Renal pelvis (tissue), 4 donors: ENCODE data around the gene UPF3A. TPM values are rescaled to one million over a fixed set of nuclear protein-coding genes. Genes with fewer than 3 reads are reported as not detected.
"Not testable (repeated sequence)": the region's sequence is repeated elsewhere in the genome, so short reads cannot be mapped to it uniquely, and the experiment has no call there.

ENCODE experiments used
- DNase-seq: peaks from one replicate; pipeline ENCODE4 v3.0.0-alpha.2; 2013
- polyA plus RNA-seq, 3 donors: library from polyadenylated mRNA; unstranded; fragments of 120-200 nt; gene quantifications; one replicate each; pipeline ENCODE4 v1.2.1, GENCODE V29; 2013; ENCODE audit not compliant: insufficient read length in 3 of 3

The UPF3A gene
- polyA plus RNA-seq, 3 donors, result 94.7 to 171 (median 150) TPM

DNA sequence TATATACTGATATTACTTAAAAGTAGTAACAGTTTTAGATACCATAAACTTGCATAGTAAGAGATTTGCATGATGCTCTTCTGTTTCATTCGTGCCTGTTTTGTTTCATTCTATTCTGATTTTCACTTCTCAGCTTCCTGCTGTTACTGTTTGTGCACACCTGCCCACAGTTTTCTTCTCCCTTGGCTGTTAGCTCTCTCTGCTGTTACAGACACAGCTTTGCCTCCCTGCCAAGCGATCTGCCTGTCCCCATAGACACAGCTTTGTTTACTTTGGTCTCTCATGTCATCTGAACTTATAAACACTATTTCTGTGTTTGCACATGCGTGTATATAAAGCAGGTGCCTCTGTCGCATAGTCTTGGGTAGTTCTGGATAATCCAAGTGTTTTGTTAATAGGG lies 21.4 kb upstream of the UPF3A start:
- no peak for DNase-seq

DNA sequence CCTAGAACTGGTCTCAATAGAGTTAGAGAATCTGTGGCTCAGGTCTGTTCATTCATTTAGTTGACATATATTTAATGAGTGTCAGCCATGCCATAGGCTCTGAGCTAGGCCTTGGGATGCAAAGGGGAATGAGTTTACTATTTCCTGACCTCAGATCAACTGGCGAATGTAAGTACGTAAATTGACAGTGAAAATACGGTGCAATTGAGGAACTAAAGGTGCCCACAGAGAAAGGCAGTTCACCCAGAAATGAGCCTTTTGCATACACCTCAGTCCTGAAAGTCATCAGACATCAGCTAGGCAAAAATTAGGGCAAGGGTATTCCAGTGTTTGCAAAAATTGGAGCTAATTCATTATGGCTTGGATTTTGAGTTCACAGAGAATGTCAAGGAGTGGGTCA lies 20.6 kb upstream of the UPF3A start:
- no peak for DNase-seq

DNA sequence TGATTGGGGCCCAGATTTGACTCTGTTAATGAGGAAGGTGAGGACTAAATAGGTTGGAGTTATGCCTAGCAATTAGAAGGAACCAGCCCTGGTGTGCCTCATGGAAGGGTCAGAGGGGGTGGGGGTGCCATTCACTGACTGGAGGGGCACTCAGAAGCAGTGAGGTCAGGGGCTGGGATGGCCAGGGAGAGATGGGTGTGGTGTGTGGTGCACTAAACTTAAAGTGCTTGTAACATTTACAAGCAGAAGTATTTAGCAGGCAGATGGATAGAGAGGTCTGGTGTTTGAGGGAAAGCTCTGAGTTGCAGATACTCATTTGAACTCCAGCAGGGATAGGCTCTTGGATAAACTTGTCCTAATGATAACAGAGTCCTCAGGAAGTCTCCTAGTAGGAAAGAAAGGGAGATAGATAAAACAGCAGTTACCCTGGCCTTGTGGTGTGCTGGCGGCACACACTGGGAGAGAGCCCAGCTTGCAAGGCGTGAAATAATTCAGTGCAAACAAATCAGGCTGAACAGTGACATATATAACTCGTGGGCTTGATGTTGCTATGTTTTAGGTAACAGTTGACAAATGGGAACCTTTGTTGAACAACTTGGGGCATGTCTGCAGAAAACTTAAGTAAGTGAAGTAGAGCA lies 20.0 kb upstream of the UPF3A start:
- DNase-seq, result no peak

DNA sequence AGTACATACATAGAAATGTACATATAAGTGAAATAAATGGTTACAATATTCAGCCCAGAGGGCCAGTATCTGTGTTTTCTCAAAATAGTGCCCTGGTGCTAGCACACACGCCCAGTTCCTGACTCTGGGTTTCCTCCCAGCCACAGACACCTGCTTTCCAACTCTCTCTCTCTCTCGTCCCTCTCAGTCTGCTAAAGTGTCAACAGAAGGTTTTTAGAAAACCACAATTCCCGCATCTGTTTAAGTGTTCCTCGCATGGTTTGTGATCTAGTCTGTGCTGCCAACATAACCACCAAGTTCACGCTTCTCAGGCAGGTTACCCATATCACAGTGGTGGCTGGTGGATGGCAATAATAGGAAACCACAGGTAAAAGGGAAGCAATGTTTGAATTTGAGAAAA lies 17.8 kb upstream of the UPF3A start:
- DNase-seq, result no peak

DNA sequence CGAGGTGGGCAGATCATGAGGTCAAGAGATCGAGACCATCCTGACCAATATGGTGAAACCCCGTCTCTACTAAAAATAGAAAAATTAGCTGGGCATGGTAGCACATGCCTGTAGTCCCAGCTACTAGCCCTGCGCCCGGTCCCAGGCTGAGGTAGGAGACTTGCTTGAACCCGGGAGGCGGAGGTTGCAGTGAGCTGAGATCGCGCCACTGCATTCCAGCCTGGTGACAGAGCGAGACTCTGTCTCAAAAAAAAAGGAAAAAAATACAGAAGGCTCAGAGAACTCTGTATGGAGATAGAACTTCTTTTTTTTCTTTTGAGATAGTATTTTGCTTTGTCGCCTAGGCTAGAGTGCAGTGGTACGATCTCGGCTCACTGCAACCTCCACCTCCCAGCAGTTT lies 17.1 kb upstream of the UPF3A start:
- DNase-seq, result not testable (repeated sequence)

DNA sequence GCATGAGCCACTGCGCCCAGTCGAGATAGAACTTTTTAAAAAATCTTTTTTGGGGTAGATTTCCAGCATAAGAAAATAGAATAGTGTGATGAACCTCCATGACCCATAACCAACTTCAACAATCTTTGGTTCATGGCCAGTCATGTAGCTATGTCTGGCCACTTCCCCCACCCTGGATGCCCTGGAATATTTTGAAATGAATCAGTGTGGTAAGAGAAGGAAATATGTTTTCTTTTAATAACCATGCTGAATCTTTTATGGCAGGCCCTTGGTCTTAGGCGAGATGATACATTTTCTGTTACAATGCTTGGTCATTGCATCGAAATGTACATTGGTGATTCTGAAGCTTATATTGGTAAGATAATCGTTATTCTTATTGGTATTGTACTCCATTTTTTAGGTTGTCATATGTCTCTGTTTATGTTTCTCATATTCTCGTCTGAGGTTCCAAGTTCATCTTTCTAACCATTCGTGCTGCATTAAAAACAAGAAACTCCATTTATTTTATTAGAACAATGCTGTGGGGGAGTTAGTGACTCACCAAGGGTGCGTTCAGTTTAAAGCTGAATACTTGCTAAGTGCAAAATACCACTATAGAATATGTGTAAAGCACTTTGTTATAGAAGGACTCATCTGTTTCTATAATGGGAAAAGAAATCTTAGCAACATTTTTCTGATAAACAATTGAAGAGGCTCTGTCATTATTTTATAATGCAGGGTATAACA lies 16.4 kb upstream of the UPF3A start:
- DNase-seq, result no peak

DNA sequence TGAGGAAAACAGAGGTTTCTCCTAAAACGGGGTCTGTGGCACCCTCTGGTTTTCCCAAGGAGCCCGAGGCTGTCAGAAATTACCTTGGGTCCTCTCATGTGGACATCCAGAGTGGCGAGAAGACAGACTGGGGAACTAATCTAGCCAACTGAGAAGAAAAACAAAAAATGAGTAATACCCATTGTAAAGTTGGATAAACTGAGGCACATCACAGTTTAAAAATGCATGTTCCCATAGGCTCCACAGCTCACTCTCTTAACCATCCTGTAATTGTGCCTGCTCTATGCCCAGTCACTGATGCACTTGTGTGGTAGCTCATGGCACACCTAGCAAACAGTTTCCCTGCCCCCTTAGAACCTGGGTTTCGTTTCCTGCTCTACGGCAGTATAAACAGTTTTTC lies 15.2 kb upstream of the UPF3A start:
- no peak for DNase-seq

DNA sequence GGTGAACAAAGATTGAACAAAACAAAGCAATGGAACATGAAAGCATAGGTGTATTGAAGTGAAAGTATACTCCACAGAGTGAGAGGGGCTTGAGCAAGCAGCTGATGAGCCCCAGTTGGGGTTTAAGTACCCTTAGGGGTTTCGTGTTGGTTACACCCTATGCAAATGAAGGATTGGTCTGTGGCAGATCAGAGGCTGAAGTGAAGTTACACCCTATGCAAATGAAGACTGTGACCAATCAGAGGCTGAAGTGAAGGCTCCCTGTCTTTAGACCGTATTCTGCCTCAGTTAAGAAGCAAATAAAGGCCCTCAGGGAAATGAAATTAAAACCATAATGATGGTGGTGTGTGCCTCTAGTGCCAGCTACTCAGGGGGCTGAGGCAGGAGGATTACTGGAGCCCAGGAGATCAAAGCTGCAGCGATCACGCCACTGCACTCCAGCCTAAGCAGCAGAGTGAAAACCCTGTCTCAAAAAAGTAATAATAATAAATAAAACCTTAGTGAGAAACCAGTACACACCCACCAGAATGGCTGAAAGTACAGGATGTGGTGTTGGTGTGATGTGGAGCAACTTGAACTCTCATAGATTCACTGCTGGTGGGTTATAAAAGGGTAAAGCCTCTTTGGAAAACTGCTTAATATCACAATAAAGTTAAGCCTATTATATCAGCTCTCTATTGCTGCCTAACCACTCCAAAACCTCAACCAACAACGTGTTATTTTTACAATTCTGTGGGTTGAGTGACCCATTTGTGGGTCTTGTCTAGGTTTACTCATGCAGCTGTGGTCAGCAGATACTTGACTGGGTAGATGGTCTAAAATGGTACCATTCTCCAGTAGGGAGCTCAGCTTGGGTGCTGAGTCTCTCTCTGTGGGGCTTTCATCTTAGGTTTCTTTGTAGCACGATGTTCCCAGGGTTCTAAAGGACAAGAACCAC lies 12.8 kb upstream of the UPF3A start:
- no peak for DNase-seq

DNA sequence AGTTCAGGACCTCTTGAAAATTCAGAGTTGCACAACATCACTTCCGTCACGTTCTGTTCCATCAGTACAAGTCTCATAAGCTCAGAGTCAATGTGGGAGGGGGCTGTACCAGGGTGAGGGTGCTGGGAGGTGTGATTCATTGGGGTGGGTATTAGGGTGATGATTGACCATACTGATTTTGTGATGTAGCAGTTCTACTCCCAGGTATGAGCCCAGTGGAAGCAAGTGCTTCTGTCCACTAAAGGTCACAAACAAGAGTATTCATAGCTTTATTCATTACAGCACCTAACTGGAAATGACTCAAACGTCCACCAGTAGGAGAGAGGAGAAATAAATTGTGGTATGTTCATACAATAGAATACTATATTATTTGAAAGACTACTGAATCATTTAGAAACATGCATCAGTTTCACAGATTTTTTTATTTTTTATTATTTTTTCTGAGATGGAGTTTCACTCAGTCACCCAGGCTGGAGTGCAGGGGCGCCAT lies 12.1 kb upstream of the UPF3A start:
- no peak for DNase-seq

DNA sequence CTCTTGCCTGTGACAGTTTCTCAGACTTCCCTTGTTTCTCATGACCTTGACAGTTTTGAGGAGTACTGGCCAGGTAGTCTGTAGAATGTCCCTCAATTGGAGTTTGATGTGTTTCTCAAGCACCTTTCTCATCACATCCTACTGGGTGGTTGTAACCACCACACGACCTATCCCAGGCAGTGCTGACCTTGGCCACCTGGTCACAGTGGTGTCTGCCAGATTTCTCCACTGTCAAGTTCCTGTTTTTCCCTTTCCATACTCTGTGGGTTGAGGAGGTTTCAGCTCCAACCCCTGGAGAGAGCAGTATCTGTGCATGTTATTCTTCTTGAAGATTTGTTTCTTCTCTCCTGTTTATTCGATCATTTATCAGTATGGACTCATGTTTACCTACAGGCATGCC lies 8.4 kb upstream of the UPF3A start:
- DNase-seq, result no peak

DNA sequence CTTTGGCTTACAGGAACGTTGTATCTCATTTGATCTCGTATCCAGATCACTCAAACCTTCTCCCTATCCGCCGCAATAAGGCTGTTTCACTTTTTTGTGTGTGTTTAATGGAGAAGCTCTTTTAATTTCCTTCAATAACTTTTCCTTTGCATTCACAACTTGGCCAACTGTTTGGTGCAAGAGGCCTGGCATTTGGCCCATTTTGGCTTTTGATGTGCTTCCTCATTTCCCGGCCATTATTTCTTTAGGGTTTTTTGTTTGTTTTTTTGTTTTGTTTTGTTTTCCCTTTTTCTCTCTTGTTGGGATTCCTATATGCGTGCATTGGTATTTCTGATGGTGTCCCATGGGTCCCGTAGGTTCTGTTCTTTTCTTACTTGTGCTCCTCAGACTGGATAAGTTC lies 6.1 kb upstream of the UPF3A start:
- DNase-seq, result no peak

DNA sequence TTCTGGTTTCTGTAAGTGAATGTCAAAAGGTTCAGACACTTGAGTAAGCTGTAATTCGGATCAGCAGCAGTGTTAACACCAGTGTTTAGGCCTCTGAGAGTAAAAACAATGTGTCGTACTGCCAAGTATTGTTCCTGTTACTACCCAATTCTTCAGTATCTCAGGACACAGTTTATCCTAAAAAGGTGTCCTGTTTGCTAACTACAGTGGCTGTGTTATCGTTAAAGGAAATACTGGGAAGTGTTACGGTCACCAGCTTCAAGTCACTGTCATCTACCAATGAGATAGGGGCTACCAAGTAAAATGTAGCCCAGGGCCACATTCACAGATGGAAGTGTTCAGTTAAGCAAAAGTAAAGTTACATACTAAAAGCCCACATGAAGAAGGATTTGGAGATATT lies 2.3 kb upstream of the UPF3A start:
- DNase-seq, result no peak

DNA sequence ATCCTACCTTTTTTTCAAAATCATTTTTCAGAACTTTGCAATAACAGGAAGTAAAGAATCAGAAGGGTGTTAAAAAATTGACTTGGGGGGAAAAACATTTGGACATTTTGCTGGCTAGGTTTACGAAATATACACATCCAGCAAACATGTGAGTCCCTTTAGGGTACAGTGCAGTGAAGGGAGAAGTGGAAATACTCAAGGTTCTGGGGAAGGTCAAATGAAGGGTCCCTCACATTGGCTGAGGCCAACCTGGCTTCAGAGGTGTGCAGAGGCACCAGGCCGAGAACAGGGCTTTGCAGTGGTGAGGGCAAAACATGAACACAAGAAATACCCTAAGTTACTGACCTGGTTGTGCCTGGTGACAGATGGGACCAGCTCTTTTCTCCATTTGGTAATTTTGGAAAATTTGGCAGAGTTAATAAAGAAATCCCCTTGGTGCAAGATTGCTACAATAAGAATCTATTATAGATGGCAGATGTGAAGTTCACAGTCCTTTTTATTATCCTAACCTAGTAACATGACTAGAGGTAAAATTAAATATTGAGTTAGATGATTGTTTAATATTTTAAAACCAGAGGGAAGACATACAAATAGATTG lies 1.5 kb upstream of the UPF3A start:
- DNase-seq, result no peak

DNA sequence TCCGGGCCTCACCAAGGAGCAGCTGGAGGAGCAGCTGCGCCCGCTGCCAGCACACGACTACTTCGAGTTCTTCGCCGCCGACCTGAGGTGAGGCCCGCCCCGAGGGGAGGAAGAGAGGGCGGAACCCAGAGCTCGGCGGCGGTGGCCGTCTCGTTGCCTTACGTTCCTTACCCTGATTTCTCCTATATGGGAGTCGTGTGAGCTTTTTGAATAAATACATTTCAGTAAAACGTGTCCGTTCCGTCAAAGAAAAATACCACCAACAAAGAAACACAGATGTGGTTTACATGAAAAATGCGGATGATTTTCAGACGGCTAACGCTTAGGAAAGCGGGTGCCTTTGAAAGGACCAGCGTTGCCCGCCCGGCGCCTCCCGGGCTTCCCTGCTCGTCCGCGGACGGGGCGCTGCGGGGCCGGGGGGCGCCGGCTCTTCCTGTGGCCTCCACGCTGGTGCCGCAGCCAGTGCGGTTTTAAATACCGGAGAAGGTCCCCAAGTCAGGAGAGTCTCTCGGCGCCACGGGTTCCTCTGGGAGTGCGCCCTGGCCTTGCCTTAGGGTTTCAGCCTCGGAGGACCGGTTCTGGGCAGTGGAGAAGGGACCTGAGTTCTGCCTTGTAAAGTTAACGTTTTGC lies 755 bp downstream of the UPF3A start:
- DNase-seq, result peak; percentile 74

DNA sequence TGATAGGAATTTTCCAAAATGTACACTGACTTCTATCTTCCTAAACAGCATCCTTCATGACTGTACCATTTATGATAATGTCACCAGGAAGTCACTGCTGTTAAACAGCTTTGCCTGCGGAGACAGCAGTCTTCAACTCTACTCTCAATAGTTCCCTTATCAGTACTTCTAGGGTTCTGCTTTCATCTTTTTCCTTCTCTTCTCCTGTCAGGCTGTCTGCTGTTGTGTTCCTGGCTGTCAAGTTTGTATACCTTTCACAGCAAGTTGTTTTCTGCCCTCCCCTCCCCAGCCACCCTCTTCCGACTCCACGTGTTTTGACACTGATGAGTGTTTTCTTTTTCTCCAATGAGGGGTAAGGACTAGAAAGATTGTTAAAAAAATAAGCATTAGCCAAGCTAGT lies 2.2 kb downstream of the UPF3A start:
- DNase-seq, result no peak

DNA sequence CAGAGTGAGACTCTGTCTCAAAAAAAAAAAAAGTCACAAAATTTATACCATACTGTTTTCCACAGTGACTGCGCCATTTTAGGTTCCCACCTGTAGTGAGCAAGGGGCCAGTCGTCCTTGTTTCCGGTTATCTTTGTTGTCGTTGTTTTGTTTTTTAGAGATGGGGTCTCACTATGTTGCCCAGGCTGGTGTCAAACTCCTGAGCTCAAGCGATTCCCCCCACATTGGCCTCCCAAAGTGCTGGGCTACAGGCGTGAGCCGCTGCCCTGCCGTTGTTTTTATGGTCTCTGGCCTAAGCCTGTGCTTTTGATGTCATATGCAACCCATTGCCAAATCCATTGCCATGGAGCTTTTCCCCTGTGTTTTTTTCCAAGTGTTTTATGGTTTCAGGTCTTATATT lies 3.3 kb downstream of the UPF3A start:
- no peak for DNase-seq

DNA sequence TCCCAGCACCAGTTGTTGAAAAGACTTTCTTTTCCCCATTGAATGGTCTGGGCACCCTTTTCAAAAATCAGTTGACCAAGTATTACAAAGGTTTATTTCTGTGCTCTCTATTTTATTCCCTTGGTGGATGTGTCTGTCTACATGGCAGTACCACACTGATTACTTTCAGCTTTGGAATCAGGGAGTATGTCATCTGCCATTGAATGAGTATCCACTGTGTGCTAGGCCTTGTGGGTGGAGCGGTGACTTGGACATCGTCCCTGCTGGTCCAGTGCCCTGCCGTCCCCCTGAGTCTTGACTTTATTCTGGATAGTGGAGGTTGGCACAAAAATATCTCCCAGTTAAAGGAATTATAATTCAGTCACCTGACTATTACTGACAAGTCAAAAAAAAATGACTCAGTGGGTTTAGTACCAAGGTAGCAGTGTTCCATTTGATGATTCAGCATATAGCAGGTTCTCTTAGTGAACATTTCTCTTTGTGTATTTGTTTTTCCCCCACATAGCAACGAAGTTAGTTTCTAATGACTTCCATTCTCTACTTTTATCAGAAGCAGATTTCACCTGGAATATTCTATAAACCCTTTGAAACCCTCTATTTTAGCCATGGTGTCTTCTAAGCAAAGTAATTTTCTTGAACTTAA lies 3.9 kb downstream of the UPF3A start:
- DNase-seq, result no peak

DNA sequence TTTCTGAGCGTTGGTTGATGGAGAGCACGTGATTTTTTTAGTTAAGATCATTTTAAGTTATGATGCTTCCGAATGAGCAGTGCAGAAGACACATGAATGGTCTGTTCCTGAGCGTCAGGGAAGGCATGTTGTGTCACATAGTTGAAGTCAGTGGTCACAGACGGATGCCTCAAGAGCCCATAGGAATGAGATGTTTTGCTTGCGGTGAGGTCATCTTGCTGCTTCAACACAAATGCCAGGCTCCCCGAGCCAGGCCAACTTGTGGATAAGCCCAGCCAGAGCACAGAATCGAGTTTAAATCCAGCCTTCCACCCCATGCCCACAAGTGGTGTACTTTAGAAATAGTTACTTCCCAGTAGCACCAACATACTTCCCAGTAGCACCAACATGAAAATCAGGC lies 5.4 kb downstream of the UPF3A start:
- no peak for DNase-seq

DNA sequence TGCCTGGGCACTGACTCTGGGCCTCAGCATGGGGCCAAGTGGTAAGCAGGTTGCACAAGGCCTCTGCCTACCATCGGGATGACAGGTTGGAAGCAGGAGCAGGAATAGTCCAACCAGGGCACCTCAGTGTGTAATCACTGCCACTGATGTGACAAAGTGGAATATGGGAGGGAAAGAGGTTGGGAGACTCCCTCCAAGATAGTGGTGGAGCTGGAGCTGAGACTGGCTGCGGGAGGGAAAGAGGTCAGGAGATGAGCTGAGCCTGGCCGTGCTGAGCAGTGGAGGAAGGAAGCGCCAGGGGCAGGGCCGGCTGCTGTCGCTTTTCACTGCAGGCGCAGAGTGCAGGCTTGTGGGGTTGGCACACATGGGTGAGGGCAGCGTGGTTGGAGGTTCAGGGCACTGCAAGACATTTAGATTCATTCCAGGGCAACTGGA lies 6.8 kb downstream of the UPF3A start:
- no peak for DNase-seq

DNA sequence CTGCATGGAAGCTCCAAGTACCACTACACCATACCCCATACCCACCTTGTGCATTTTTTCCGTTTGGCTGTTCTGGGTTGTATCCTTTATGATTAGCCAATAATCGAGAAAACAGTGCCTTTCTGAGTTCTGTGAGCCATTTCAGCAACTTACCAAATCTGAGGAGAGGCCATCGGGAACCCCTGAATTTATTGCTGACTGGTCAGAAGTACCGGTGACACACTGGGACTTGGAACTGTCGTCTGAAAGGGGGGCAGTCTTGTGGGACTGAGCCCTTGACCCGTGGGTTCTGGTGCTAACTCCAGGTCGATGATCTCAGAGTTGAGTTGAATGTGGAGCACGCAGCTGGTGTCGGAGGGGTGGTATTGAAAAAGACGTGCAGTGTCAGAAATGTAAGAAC lies 15.0 kb downstream of the UPF3A start:
- DNase-seq, result no peak

DNA sequence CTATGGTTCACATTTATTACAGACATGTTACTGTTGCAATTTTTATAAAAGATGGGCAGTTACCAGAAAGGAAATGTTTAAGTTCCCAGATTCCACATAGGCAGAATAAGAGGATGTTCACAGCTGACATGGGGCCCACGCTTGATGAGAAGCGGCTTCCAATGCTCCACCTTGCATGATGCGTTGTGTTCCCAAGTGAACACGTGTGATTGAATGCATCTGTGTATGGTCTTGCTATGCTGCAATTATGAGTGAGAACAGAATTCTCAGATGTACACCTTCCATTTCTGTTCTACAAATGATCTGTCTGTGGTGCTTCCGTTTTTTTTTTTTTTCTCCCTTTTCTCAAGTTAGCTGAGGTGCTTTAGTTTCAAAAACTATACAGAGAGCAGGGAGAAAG lies 15.5 kb downstream of the UPF3A start:
- no peak for DNase-seq
